Measurements from ENCODE around the gene EPHA8. TPM values are rescaled to one million over a fixed set of nuclear protein-coding genes. Genes with fewer than 3 reads are reported as not detected.

EPHA8 gene
- total and polyA plus RNA-seq, 9 of the 15 experiments (the other 6 are each of a cell fraction or from before 2014, with no cell fraction given), result not detected

GRCh38 chr1:22566161-22566560 is 2.9 kb downstream of the EPHA8 start:
- BruUV-seq (replicated peaks), result no TSS peak
- Histone ChIP-seq H3K36me3 (ENCODE audit: control insufficient read depth, insufficient read depth, low read length) (no peaks in the 10 kb centered on the region), H2AFZ (ENCODE audit: low read depth, low read length) (no peak overlapping the region), H3K9me3 (replicated peaks; ENCODE audit: control insufficient read depth, insufficient read depth, low read depth, low read length) (no peaks in the 10 kb centered on the region), H3K27me3 (ENCODE audit: control insufficient read depth in 2 of 2, insufficient read depth in 2 of 2, low read length in 2 of 2) (peaks cover 40 to 91% of the 10 kb centered on the region in 2 experiments; a peak in 4 of 5 replicates), H3K4me2 (ENCODE audit: insufficient read depth, low read length) (no peak overlapping the region), H3K4me3 (no peak overlapping the region), H3K4me1 (replicated peaks in 1 of 2; ENCODE audit: control insufficient read depth in 2 of 2, insufficient read depth in 2 of 2, low read length in 2 of 2) (peaks cover 0 to 10% of the 10 kb centered on the region in 2 experiments; a peak in 1 of 5 replicates), H3K27ac (ENCODE audit: extremely low read depth, low read depth, low read length) (no peak overlapping the region), H3K9me1 (ENCODE audit: control insufficient read depth, insufficient read depth, low read length) (no peaks in the 10 kb centered on the region), H3K79me2 (ENCODE audit: control insufficient read depth, insufficient read depth, low read length) (no peaks in the 10 kb centered on the region), H4K20me1 (replicated peaks; ENCODE audit: control insufficient read depth, insufficient read depth, low read length) (peaks cover 26% of the 10 kb centered on the region), H3K9ac (ENCODE audit: insufficient read depth in 1 of 2, low read depth in 2 of 2, low read length in 2 of 2) (no peak overlapping the region)
- intact Hi-C loops (cut with micrococcal nuclease), result no loop called here
- in situ Hi-C loops (cut with MboI), result no loop called here
- 1% methylated on average over 14 of the region's 14 CpGs for WGBS (ENCODE audit: insufficient coverage, low coverage, missing lambda C conversion rate)
- POLR2A ChIA-PET, result no interaction called here
- ATAC-seq (no peak), FAIRE-seq (no peak), DNase-seq (ENCODE audit: extremely low read depth in 1 of 4, low spot score in 3 of 4) (no peak)
- CTCF ChIA-PET (ENCODE audit: low intra/inter-chr PET ratio), result no interaction called here
- TF ChIP-seq CC2D1A (IDR thresholded peaks at IDR 0.05) (no peak), ZNF143 (CRISPR knock-in tag; IDR thresholded peaks at IDR 0.05) (no peak), CLOCK (CRISPR knock-in tag; IDR thresholded peaks at IDR 0.05; ENCODE audit: borderline replicate concordance) (no peak), RBFOX2 (IDR thresholded peaks at IDR 0.05; ENCODE audit: low read depth, low read length) (no peak), TSHZ1 (CRISPR knock-in tag; IDR thresholded peaks at IDR 0.05) (no peak), ELF1 (tag; IDR thresholded peaks at IDR 0.05) (no peak), TRIM25 (IDR thresholded peaks at IDR 0.05; ENCODE audit: borderline replicate concordance) (no peak), ZNF740 (CRISPR knock-in tag; IDR thresholded peaks at IDR 0.05) (no peak), ZNF740 (tag; IDR thresholded peaks at IDR 0.05) (no peak), TFAP4 (CRISPR knock-in tag; IDR thresholded peaks at IDR 0.05; ENCODE audit: borderline replicate concordance) (no peak), ATF4 (CRISPR knock-in tag; IDR thresholded peaks at IDR 0.05) (no peak)

Data from K562 (cell line).